NB4 (cell line): ENCODE measurements around the gene SEPTIN12.
A peak's percentile ranks its signal among the peaks of the same experiment; 100 is the strongest.

ENCODE experiments used
- MYC ChIP-seq: IDR thresholded peaks from 2 replicates; pipeline ENCODE4 v1.6.1; 2011; ENCODE audit warnings: low read depth, low read length
- POLR2A ChIP-seq: IDR thresholded peaks from 2 replicates; pipeline ENCODE4 v1.6.1; 2011; ENCODE audit warnings: mild to moderate bottlenecking; ENCODE audit not compliant: insufficient read length; ENCODE audit errors: extremely low read depth
- TF ChIP-seq, protein P1 (sequence below): IDR thresholded peaks from 2 replicates; pipeline ENCODE4 v1.6.1; 2011; ENCODE audit warnings: low read depth, low read length
- TF ChIP-seq, protein P2 (sequence below): IDR thresholded peaks from one replicate; pipeline ENCODE4 v1.5.1; 2012; ENCODE audit warnings: low read depth, low read length

DNA sequence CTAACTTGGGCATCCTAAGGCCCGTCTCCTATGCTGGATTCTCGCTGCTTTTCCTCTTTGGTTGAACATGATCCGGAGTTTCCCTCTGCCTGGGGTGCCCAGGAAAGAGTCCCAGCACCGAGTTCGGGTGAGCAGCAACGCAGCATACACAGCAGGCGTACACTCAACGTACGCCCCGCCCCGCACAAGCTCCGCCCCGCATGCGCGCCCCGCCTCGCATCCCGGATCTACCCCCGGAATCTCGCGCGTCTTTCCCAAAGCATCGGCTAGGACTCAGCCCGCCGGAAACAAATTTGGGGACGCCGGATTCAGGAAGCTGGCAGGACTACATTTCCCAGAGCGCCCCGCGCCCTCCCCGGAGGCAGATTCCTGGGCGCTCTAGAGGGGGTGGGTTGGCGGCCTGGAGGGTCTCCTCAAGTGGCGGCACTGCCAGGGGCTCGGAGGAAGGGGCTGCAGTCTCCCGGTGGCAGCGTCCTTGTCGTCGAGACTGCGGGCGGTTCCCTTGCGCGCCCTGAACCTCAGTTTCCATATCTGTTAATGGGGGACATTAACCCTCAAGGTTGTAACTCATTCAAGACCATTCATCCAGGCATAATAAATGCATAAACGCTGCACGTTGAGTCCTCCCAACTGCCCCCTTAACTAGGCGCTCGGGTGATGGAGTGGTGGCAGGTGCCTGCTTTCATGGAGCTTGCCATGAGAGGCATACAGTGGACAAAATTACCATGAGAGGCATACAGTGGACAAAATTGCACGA is 19.4 kb downstream of the SEPTIN12 start:
- TF ChIP-seq, protein P1, sequence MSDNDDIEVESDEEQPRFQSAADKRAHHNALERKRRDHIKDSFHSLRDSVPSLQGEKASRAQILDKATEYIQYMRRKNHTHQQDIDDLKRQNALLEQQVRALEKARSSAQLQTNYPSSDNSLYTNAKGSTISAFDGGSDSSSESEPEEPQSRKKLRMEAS, result 0 out of 2 replicates have a peak, but pooled peaks have one; percentile 30
- TF ChIP-seq MYC, result peak; percentile 48
- TF ChIP-seq, protein P2, sequence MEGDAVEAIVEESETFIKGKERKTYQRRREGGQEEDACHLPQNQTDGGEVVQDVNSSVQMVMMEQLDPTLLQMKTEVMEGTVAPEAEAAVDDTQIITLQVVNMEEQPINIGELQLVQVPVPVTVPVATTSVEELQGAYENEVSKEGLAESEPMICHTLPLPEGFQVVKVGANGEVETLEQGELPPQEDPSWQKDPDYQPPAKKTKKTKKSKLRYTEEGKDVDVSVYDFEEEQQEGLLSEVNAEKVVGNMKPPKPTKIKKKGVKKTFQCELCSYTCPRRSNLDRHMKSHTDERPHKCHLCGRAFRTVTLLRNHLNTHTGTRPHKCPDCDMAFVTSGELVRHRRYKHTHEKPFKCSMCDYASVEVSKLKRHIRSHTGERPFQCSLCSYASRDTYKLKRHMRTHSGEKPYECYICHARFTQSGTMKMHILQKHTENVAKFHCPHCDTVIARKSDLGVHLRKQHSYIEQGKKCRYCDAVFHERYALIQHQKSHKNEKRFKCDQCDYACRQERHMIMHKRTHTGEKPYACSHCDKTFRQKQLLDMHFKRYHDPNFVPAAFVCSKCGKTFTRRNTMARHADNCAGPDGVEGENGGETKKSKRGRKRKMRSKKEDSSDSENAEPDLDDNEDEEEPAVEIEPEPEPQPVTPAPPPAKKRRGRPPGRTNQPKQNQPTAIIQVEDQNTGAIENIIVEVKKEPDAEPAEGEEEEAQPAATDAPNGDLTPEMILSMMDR, result no peak
- TF ChIP-seq POLR2A, result peak; percentile 68
